Gastrocnemius medialis (tissue), 4 donors: ENCODE results near the gene ZNF800.

Source experiments
- POLR2A ChIP-seq, 2 donors: fragments of 450-650 bp; IDR thresholded peaks; one replicate each; pipeline ENCODE4 v1.6.1; 2017; ENCODE audit warnings: antibody characterized with exemption in 2 of 2, mild to moderate bottlenecking in 2 of 2, moderate library complexity in 2 of 2
- TF ChIP-seq, protein P1 (sequence below), 5 experiments: fragments of 450-650 bp in 3 of 5; fragments of 200-600 bp in 2 of 5; sonication (generic) in 2 of 5; IDR thresholded peaks in 4 of 5; conservative IDR thresholded peaks in 1 of 5; 1 replicate in 4 of 5; 2 replicates in 1 of 5; pipeline ENCODE4 v1.5.1; 2016 to 2019; ENCODE audit warnings: antibody characterized with exemption in 5 of 5, mild to moderate bottlenecking in 3 of 5, moderate library complexity in 3 of 5

DNA sequence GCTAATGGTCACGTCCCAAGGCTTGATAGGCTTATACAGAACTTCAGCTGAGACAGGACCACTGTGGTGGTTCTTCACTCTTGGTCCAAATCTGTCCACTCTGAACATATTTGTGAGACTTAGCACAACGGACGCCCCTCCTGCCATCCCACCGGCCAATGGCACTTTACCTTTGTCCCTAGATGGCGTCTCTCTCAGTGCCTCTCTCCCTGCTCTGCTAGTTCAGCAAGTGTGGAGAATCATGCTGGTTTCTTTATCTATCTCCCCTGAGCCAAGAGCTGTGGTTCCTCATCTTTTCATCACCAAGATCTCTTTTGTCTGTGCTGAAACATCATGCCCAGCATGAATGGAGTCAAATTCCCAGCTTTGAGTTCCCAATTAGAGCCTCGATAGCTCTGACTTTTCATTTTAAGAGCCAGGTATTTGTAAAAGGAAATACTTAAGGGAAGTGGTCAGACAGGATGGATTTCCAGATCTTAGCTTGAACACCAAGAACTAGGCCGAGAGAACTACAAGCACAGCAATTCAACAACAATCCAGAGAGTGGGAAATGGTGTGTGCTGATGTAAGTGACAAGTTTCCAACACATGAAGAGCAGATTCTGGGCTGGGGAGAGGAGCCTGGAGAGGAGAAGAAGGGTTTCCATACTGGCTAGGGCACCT is 69.5 kb downstream of the ZNF800 start:
- no peak for TF ChIP-seq POLR2A (IDR thresholded peaks at IDR 0.05)
- TF ChIP-seq, protein P1, sequence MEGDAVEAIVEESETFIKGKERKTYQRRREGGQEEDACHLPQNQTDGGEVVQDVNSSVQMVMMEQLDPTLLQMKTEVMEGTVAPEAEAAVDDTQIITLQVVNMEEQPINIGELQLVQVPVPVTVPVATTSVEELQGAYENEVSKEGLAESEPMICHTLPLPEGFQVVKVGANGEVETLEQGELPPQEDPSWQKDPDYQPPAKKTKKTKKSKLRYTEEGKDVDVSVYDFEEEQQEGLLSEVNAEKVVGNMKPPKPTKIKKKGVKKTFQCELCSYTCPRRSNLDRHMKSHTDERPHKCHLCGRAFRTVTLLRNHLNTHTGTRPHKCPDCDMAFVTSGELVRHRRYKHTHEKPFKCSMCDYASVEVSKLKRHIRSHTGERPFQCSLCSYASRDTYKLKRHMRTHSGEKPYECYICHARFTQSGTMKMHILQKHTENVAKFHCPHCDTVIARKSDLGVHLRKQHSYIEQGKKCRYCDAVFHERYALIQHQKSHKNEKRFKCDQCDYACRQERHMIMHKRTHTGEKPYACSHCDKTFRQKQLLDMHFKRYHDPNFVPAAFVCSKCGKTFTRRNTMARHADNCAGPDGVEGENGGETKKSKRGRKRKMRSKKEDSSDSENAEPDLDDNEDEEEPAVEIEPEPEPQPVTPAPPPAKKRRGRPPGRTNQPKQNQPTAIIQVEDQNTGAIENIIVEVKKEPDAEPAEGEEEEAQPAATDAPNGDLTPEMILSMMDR (IDR thresholded peaks at IDR 0.05 in 4 of 5, conservative IDR thresholded peaks at IDR 0.05 in 1 of 5) = no peak
